HG03139 (cell line): ENCODE data around the gene MXD3.

Source experiments
- ATAC-seq: cut with Tn5 transposase; IDR thresholded peaks from one replicate; pipeline ENCODE4 v1.9.1; 2021; ENCODE audit not compliant: unreplicated experiment

Gene MXD3

GRCh38 chr5:177304392-177305119 is 7.1 kb downstream of the MXD3 start:
- ATAC-seq: no peak

DNA sequence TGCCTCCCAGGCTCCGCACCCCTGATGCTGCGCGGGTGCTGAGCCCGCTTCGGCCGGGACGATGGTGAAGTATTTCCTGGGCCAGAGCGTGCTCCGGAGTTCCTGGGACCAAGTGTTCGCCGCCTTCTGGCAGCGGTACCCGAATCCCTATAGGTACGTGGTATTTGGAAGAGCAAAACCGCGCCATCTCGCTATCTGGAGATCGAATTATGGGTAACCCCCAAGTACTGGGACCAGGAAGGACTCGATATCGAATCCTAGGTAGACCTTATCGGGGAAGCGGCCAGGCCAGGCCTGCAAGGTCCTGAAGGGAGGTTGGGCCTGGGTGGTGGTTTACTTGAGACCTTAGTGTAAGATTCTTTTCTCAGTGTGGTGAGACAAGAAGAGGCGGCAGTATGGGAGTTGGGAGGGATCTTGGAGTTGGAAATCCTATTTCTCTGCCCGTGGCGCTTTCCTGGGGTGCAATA is 7.7 kb downstream of the MXD3 start:
- ATAC-seq: no peak

- peak; percentile 55 for ATAC-seq
These were observed 8.4 kb downstream of the MXD3 start, which contains the start of the genes PRELID1 and RAB24 for GRCh38 chr5:177303121-177303924. TSS of gene PRELID1 (plus strand) at chr5:177303799. CDS start at chr5:177303986, 187 bp downstream. TSS of gene RAB24 (minus strand) at chr5:177303719. CDS start at chr5:177303288, 431 bp downstream.

- no peak for ATAC-seq
These were observed 9.2 kb downstream of the MXD3 start for GRCh38 chr5:177302354-177303110.

- no peak for ATAC-seq
These were observed 10.1 kb downstream of the MXD3 start for GRCh38 chr5:177301503-177302165.

DNA sequence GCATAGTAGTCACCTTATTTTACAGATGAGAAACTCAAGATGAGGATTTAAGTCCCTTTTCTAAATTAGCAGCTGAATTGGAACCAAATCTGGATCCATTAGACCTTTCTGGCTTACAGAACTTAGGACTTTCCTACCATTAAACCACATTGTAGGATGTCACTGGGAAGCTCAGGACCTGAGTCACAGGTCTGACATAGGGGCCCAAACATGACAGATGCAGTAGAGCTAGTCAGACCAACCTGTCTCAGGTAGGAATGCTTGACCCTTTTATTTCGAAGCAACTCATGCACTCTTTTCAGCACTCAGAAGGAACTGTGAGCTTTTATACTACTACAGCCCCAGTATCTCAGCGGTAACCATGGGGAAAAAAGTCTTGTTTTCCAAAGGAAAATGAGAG is 10.7 kb downstream of the MXD3 start:
- no peak for ATAC-seq

DNA sequence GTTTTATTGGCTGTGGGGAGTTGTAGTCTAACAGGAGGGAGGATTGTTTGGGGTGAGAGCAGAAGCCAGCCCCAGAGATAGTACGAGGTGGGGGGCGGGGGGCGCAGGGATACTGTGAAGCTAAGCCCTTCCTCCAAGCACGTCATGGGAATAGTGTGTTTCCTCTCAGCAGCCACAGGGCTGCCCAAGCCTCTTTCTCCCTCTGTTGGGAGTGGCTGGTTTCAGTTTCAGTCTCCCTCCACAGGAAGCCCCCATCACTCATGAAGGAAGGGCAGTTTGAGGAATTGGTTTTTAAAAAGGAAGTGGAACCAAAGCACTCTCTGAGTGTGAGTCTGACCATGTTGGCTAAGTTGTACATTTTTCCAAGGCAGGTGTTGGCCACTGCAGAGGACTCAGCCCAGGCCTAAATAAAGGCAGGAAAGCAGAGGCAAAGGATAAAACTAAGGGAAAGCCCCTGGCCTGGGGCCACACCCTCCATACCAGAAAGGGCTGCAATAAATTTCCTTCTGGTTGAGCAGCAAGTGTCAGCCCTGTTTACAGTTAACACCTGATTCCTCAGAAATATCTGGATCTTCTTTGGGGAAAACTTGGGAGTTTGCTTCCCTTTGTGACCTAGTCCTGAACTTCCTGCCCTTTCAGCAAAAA is 11.3 kb downstream of the MXD3 start:
- ATAC-seq: peak; percentile 34

DNA sequence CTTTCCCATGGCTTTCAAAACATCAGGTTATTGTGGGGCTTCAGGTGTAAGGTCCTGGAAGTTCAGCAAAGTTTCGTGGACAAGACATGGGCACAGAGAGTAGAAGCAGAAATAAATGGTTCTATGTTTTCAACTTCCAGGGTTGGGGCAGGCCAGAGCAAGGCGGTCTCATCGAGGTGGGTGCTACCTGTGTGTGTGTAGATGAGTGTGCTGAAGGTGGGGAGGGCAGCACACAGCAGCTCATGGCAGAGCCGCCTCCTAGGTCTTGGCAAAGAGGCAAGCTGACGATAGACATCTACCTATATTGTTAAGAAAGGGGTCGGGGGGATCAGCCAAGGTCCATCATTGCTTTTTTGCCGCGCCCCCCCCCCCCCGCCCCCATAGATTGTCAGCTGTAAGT is 12.0 kb downstream of the MXD3 start:
- no peak for ATAC-seq

DNA sequence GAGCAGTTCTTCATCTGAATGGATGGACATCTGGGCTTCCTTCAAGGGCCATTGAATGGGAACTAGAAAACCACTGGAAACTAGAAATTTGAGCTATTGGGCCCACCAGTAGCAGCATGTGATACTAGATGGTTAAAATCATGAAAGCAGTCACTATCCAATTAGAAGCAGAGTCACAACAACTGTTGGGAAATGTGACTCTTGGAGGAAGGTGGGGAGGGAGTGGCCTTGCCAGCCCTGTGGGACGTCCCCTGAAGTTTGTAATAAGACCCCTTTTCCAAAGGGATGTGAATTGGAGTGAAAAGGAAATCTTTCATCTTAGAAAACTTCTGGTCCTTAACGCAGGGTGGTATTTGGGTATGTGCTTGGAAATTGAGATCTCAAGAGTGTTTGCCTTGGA is 13.8 kb downstream of the MXD3 start:
- no peak for ATAC-seq

GRCh38 chr5:177296581-177296980 is 15.1 kb downstream of the MXD3 start:
- no peak for ATAC-seq

DNA sequence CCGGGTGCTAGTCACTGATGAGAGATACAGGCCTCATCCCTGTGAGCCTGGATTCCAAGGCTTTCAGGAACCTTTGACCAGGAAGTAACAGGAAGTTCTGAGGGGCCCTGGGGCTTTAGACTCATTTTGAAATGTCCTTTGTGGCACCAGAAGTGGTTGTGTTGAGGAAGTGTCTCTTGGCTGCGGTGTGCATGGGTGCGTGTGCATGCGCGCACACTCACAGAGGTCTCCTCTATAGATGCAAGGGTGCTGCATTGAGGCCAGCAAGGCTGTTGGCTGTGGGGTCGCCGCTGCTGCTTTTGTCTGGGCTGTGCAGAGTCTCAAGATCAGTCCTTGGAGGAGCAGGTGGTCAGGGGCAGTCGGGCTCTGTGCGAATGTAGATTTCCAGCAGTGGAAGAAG is 15.8 kb downstream of the MXD3 start:
- ATAC-seq: no peak

DNA sequence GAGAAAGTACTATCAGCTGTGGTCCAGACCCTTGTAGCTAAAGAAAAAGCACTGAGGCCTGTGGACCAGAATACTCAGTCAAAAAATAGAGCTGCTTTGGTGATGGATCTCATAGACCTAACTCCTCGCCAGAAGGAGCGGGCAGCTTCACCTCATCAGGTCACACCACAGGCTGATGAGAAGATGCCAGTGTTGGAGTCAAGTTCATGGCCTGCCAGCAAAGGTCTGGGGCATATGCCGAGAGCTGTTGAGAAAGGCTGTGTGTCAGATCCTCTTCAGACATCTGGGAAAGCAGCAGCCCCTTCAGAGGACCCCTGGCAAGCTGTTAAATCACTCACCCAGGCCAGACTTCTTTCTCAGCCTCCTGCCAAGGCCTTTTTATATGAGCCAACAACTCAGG is 17.1 kb downstream of the MXD3 start:
- ATAC-seq: no peak

DNA sequence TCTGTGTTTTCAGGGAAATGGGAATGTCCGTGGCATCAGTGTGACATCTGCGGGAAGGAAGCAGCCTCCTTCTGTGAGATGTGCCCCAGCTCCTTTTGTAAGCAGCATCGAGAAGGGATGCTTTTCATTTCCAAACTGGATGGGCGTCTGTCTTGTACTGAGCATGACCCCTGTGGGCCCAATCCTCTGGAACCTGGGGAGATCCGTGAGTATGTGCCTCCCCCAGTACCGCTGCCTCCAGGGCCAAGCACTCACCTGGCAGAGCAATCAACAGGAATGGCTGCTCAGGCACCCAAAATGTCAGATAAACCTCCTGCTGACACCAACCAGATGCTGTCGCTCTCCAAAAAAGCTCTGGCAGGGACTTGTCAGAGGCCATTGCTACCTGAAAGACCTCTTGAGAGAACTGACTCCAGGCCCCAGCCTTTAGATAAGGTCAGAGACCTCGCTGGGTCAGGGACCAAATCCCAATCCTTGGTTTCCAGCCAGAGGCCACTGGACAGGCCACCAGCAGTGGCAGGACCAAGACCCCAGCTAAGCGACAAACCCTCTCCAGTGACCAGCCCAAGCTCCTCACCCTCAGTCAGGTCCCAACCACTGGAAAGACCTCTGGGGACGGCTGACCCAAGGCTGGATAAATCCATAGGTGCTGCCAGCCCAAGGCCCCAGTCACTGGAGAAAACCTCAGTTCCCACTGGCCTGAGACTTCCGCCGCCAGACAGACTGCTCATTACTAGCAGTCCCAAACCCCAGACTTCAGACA is 17.7 kb downstream of the MXD3 start:
- no peak for ATAC-seq

DNA sequence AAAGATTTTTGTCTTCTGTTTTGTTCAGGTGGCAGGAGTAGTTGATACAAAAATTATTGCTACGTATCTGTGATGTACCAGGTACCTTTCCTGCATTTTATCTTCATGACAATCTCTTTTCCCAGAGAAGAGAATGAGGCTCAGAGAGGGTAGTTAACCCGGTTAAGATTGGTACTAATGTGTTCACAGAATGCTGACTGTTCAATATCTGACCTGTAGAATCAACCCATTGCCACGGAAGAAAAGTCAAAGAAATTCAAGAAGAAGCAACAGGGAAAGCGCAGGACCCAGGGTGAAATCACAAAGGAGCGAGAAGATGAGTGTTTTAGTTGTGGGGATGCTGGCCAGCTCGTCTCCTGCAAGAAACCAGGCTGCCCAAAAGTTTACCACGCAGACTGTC is 20.0 kb downstream of the MXD3 start:
- no peak for ATAC-seq

- no peak for ATAC-seq
These were observed 20.7 kb downstream of the MXD3 start for GRCh38 chr5:177290816-177291596.

- ATAC-seq: no peak
These were observed 23.5 kb downstream of the MXD3 start for GRCh38 chr5:177288191-177288590.

DNA sequence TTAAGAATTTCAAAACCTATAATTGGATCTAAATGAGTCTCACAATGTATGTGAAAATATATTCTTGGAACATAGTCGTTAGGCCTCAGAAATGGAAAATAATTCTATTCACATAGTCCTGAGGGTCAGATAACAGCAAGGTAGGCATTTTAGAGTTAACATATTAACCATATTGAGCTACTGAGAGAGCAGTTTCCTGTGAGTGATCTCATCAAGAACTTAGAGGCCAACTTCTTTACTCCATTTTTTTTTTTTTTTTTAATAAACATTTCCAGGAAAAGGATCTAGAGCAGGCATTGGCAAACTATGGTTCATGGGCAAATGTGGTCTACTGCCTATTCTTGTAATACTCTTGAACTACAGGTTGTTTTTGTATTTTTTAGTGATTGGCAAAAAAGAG is 34.8 kb downstream of the MXD3 start:
- ATAC-seq: no peak

DNA sequence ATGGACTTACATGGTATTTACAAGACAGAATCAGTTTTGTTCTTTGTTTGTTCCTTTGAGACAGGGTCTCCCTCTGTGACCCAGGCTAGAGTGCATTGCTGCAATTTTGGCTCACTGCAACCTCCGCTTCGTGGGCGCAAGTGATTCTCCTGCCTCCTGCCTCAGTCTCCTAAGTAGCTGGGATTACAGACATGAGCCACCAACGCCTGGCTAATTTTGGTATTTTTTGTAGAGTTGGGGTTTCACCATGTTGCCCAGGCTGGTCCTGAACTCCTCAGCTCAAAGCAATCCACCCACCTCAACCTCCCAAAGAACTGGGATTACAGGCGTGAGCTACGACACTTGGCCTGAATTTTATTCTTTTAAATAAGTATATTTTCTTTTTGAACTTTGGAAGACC is 35.8 kb downstream of the MXD3 start:
- ATAC-seq: no peak

DNA sequence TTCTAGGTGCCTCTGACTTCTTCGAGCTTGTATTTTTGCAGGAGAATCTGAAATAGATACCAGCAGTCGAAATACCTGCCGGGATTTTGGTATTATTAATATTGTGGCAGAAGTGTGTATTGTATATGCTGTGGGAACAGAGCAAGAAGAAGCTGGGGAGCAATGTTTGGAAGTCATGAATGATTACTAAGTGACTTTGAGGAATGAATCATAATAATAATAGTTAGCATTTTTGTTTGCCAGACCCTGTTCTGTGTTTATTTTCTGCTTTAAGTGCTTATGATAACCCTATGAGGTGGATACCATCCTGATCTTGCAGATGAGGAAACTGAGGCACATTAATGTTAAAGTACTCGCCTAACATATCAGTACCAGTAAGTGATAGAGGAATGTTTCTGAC is 40.6 kb downstream of the MXD3 start:
- no peak for ATAC-seq
